Measurements from ENCODE around the gene FBXL15. TPM values are rescaled to one million over a fixed set of nuclear protein-coding genes. Genes with fewer than 3 reads are reported as not detected.

FBXL15 gene
- total and polyA plus RNA-seq, 2 of the 13 experiments (the other 11 are each of a cell fraction or from before 2014, with no cell fraction given) = 4.3 to 8.3 TPM

- TF ChIP-seq HOXA5 (CRISPR knock-in tag; IDR thresholded peaks at IDR 0.05) (peak; percentile 80), ZNF782 (CRISPR knock-in tag; IDR thresholded peaks at IDR 0.05; ENCODE audit: borderline replicate concordance) (peak; percentile 43; the same call in 1 of the 2 replicates), PRDM4 (CRISPR knock-in tag; IDR thresholded peaks at IDR 0.05; ENCODE audit: borderline replicate concordance) (no peak), BCLAF1 (IDR thresholded peaks at IDR 0.05) (no peak), ZNF576 (CRISPR knock-in tag; IDR thresholded peaks at IDR 0.05) (no peak), PHF8 (CRISPR knock-in tag; IDR thresholded peaks at IDR 0.05) (peak; percentile 72), MEIS2 (CRISPR knock-in tag; IDR thresholded peaks at IDR 0.05) (peak; percentile 74; the same call in 1 of the 2 replicates), ZNF609 (CRISPR knock-in tag; IDR thresholded peaks at IDR 0.05; ENCODE audit: borderline replicate concordance) (peak; percentile 65), ZSCAN20 (CRISPR knock-in tag; IDR thresholded peaks at IDR 0.05; ENCODE audit: borderline replicate concordance) (peak; percentile 60; the same call in 1 of the 2 replicates), RFX5 (IDR thresholded peaks at IDR 0.05; ENCODE audit: low read depth, low read length) (peak; percentile 76), AGO2 (optimal IDR thresholded peaks at IDR 0.05; ENCODE audit: low read depth, low read length) (no peak), SMC3 (IDR thresholded peaks at IDR 0.05; ENCODE audit: low read length) (peak; percentile 38; the same call in 1 of the 2 replicates), HIVEP1 (CRISPR knock-in tag; IDR thresholded peaks at IDR 0.05) (peak; percentile 100), ZNF460 (CRISPR knock-in tag; IDR thresholded peaks at IDR 0.05; ENCODE audit: borderline replicate concordance) (no peak), ZFP37 (CRISPR knock-in tag; IDR thresholded peaks at IDR 0.05; ENCODE audit: borderline replicate concordance) (no peak), MXD3 (CRISPR knock-in tag; IDR thresholded peaks at IDR 0.05) (peak; percentile 81; the same call in 1 of the 2 replicates), POLR2A (IDR thresholded peaks at IDR 0.05; ENCODE audit: insufficient read depth in 1 of 2, low read depth in 2 of 2, low read length in 2 of 2) (peak in 1 of 2 experiments; percentile 51; a peak in 2 of 4 replicates), SPEN (CRISPR knock-in tag; IDR thresholded peaks at IDR 0.05; ENCODE audit: low read depth) (peak; percentile 46)
Observed at GRCh38 chr10:102394079-102394800, 26.4 kb upstream of the FBXL15 start (continued).

All from HepG2 (cell line).